ENCODE data around the gene SLC35E1.

SLC35E1 gene

DNA sequence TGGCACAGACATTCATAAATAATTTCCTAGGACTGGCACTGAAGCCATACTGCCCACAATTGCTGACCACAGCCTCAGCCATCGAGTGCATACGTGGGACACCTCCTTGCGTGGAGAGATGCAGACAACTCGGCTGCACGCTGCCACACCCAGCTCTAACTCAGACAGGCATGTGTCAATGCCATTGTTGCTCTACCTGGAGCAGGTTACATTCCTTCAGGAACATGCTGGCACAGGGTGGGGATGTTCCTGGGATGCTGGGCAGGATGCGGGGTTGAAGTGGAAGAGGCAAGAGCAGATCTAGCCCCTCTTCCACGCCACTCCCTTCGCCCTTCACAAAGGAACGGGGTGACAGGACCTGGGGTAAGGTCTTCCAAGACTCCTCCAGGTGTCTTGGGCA is 24.2 kb upstream of the SLC35E1 start:
- DNase-seq = no peak

DNA sequence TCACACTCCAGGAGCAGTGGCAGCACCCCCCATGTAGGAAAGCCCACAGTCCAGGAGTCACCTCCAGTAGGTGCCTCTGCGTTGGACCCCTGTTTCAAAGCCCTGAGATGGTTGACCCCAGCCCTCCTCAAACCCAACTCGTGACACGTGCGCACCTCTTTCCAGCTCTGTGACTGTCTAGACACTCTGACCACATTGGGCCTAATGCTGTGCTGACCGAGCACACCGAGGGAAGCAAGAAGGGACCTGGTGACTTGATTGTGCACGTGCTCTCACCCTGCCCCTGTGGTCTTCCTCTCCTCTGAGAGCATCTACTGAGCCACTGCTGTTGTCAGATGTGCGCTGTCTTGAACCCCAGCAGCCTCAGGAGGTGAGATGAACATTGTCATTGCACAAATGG is 22.9 kb upstream of the SLC35E1 start:
- DNase-seq = peak; percentile 15

DNA sequence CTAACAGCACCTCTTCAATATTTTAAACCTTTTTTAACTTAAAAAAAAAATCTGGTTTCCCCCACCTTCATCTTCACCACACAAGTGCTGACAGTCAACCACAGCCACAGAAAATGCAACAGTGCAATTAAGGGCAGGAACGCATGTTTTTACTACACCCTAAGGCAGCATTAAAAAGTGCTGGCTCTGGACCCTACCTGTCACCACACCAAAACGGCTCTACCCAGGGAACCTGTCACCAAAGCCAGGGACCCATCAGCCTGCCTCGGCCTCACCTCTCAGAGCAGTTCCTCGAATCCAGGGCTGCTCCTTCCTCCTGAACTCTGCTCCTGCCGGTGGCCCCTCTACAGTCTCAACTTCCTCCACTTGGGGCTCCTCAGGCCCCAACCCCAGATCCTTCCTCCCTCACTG is 22.5 kb upstream of the SLC35E1 start:
- DNase-seq = peak; percentile 27

DNA sequence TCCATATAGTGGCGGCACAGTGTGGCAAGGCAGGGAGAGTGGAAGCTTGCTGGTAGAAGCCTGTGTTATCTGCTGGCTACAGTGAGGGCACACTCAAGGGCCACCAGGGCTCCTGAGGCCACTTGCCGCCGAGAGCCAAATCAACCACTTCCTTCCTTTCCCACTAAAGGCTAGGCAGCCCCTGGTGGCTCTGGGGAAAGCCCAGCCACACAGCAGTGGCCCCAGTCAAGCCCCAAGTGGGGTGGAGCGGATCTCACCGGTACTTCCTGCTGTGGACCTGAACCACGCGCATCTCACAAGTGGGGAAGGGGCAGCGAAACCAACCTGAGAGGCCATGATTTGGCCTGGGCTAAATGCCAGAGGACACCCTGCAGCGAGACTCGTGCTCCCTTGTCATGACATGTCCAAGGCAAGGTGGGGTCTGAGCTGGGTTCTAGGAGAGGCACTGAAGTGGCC is 21.9 kb upstream of the SLC35E1 start:
- peak; percentile 65 for DNase-seq

DNA sequence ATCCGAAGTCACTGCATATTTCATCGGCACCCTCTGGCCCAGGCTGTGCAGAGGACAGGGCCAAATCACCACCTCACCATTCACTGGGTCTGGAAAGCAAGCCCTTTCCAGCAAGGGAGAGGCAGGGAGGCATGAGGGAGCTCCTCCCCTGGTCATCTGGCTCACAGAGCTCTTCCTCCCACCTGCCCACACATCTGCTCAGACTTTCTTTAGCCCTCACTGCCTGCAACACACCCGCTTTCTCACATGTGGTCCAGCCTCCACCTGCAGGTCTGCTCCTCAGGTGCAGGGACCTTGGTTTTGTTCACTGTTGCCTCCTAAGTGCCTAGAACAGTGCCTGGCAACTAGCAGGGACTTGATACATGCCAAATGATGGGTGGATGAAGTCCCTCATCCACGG is 21.0 kb upstream of the SLC35E1 start:
- DNase-seq = no peak

DNA sequence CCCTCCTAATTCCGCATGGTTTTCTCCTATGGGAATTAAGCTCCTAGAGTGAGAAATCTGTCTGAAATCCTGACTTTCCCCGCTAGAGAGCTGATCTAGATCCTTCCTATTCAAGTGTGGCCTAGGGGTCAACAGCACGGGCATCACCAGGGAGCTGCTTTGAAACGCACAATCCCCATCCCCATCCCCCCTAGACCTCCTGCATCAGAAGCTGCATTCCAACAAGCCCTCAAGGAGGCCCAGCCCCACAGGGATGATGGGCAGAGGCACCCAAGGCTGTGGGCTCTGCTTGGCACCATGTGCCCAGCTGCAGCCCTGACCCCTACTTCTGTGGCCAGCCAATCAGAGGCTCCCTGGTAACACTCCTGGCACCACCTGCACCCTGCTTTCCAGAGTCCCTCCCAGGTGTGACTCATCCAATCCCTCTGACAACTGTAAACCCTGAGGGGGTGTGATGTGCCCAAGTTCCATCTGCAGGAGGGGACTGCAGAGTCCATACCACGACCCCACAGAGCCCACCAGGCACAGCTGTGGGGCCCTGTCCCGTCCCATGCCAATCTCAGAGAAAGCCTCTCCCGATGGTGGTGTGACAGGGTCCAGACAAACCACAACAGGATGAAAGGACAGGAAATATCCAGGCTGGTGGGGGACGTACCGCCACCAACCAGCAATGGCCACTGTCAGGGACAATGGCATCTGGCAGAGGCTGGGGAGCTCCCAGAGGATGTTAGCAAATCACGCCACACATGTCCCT is 19.8 kb upstream of the SLC35E1 start:
- no peak for DNase-seq

DNA sequence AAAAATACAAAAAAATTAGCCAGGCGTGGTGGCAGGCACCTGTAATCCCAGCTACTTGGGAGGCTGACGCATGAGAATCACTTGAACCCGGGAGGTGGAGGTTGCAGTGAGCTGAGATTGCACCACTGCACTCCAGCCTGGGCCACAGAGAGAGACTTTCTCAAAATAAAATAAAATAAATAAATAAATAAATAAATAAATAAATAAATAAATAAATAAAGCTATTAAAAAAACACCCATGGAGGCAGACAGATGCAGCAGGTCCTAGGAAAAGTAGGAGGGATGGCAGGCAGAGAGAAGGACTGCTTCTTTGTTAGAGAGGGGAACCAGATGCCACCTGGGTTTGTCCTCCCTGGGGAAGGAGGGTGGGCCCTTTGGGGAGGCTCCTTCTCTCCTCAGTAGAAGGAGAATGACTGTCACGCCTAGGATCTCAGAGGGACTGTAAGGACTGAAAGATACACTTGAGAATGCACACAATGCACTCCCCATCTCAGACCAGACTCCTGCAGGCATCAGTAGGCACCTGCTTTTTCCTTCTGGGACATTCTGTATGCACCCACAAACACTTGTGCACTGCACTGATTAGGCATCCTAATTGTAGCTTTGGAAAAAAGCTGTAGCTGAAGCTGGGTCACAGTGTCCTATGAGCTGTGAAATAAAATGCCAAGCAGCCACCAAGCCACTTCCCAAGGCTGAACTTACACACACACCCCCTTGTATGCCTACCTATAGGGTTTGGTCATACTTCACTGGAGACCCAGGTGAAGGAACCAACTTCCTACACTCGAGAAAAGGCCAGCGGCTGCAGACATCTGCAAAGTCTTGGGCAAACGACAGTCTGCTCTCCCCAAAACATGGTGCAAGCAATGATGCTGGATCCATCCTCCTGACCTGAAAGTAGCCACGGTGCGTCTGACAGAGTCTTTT is 18.9 kb upstream of the SLC35E1 start:
- DNase-seq = no peak

DNA sequence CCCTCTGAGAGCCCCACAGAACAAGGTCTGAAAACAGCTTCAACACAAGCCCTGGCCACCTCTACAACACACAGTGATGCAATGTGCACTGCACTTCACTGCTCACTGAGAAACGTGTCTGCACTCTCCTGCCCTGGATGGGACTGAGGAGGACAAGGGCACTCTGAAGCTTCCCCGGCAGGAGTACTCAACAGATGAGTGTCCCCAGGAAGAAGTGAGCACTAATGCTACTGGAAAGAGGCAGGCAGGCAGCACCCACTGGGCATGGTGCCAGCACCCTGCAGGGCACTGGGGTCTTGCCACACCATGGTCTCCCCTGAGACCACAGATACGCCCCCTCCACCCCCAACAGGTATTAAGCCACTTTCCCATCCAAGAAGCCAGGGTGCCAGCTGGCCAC is 17.7 kb upstream of the SLC35E1 start:
- no peak for DNase-seq

DNA sequence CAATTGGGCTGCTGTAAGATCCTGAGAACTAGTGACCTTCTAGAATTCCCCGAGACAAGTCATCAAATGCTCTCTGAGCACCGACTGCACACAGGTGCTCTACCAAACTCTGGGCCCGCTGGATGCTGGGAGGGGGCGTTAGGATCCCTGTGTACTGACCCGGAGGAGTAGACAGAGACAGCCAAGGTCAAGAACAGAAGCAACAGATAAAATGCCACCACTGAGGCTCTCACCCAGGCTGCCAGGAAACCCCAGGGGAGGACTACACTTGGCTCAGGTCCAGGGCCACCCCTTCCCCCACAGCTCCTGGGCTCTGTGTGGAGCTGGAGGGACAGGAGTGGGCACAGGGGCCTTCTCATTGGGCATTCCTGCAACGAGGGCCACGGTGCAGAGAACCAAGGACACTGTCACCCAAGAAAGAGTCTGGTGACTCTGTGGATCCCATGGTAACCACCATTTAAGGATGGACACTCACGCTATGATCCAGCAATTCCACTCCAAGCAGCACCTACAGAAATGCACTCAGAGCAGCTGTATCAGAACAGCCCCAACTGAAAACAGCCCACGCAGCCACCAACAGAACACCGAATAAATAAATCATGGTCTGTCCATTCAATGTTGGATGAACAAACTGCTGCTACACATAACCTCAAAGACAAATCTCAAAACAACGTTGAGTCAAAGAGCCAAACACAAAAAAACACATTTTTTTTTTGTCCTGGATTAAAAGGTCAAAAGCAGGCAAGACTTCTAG is 16.8 kb upstream of the SLC35E1 start:
- DNase-seq = no peak

DNA sequence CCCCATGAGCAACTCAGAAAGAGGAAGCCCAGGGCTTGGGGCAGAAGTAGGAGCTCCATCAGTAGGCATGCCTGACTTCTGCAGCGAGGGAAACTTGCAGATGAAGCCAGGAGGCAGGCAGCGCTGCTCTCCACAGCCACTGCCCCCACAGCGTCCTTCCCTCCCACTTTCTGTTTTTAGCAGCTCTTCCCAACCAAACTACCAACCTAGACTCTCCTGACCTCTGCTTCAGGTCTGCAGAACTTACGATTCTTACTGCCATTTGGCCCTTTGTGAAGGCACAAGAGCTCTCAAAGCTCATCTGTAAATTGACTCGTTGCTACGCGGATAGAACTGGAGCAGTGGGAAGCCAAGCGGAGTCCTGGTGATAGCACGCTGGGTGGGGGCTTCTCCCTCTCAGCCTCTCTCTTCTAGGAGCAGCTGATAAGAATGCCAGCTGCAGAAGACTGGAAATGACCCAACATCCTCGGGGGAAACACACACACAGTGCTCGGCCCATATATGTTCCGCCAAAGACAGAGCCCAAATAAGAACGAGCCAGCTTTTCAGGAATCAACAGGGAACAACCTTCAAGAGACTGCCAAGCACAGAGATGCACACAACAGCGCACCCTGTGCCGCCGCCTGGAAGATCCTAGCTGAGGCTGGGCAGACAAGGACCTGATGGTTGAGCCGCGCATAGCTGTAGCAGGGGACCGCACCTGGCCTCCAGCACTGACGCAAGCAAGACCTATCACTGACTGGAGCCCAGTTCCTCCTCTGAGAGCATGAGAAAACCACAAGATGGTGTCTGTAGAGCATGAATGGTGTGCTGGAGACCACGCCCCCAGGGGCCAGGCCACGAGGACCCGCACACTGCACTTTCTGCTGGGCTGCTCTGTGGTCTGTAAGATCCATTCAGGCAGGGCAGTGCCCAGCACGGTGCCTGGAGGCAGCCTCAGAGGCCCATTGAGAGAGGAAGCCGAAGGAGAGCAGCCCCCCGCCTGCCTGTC is 15.9 kb upstream of the SLC35E1 start:
- peak; percentile 82 for DNase-seq

DNA sequence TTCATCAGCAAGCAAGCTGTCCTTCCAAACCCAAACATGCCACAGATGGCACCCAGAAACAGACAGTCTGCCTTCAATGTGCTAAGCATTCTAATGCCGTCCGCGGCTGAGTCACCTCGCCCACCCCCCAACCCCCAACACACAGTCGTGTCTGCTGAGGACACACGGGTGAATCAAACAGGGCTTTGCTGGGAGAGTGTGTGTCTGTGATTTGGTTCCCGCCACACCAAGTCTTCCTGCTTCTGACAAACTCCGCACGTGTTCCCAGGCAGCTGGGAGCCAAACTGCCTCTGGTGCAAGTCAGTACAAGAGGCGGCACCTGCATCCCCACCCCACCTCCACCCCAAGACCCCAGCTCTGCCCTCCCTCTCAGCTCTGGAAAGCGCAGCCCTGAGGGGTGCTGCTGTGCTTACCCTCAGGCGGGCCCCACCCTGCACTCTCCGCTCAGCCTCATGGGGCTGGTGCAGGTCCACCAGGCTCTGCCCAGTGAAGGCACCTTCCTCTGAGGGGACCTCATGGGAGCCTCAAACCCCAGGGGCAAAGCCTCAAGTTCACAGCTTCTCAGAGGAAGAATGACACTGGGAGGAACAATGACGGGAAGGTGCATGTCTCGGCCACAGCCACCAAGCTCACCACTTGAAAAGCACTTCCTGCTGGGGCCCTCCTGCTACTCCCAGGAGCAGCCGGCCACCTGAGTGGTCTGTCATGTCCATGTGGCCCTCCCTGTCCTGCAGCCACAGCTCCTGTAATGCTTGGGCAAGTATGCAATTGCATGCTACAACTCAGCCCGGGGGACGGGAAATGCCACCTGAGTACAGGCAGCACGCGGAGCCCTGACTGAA is 15.0 kb upstream of the SLC35E1 start:
- peak; percentile 69 for DNase-seq

DNA sequence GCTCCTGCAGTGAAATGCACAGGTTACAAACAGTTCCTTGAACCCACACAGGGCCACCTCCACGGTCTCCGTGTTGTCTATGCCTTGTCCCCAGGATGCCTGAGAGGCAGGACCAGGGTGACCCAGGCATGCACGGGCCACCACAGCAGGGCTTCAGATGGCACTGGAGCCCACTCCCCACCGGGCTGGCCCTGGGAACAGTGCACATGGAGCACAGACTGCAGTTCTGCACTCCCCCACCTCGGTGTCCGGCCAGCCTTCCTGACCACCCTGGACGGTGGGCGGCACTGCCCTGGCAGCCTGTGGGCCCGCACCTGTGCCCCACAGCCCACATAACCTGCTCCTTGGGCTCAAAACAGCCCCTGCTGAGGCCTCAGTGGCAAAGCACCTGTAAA is 14.3 kb upstream of the SLC35E1 start:
- DNase-seq = no peak

DNA sequence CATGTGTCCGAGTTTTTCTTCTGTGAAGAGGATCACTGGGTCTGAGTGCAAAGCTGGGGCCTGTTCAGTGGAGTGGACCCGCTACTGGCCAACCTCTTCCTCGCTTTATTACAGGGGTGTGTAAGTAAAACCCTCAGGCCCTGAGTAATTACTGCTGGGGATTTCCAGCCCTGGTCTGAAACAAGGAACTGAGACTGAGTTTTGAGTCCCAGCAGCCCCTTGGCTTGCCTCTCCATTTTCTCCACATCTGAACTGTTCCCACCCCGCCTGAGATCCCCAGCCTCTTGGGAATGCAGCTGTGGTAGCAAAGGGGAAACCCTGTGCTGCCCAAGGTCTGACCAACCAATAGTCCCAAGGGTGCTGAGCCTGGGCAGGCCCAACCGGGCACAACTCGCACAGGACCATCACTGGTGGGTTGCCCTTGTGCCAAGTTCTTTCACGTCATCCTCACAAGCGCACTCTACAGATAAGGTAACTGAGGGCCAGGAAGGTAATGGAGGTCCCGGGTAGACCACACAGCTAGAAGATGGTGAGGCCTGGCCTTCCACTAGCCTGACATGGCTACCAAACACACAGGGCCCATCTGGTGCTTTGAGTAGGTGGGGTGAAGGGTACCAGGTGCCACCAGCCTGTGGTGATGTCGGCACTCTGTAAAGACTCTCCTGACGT is 13.7 kb upstream of the SLC35E1 start:
- peak; percentile 72 for DNase-seq

DNA sequence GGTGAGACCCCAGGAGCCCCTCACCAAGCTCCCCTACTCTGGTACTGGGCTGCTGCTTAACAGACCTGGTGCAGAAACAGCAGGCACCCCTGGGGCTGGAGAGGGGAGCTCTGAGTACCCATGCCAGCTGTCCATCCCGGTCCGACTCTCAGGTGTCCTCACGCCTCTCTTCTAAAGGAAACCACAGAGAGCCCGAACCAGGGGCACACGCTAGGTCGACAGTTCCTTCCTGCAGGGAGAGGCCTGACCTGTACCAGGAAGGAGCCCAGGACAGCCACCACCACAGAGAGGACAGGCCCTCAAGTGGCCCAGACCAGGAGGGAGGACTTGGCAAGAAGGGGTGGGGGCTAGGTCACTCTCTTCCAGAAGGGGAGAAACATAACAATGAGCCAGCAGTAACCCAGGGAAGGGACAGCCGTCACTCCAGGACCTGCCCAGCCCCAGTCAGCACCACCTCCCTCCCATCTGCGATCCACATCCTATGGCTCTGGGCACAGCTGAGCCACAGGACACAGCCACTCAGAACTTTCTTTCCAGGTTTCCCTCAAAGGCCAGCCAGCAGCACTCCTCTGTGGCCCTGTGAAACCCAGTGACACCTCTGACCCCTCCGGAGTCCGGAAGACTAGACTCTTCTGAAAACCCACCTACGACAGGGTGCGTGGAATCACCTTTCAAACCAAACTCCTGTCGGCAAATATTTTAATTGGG is 13.0 kb upstream of the SLC35E1 start:
- DNase-seq = no peak

DNA sequence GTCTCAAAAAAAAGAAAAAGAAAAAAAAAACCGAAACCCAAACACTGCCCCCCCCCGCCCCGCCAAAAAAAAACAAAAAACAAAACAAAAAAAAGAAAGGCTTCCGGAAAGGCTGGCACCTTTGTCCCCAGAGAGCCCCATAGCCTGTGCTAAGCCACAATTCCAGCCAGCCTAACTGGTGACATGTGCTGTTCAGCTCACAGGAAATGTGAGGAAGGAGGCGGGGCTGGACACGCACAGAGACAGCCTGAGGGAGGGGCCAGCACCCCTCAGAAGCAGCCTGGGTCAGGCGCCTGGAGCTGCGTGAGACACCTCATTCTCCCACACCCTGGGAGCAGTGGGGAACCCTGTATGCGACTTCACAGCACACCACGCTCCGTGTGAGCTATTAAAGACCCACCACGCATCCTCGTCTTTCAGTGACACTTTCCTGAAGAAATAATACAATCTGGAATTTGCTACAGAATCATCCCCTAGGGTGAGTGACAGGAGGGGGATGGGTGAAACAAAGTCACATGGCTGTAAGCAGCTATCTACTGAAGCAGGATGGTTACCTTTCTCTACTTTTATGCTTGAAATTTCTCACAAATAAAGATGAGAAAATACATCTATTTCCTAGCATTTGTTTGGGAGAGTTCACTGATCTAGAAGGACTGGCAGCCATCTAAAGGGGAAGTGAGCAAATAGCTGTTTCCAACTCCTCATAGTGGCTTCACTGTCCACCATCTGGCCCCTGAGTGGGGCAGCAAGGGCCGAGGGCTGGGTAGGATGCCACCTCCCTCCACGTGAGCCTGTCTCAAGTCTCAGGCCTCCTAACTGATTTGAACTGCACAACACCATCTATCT is 12.3 kb upstream of the SLC35E1 start:
- DNase-seq = peak; percentile 96

DNA sequence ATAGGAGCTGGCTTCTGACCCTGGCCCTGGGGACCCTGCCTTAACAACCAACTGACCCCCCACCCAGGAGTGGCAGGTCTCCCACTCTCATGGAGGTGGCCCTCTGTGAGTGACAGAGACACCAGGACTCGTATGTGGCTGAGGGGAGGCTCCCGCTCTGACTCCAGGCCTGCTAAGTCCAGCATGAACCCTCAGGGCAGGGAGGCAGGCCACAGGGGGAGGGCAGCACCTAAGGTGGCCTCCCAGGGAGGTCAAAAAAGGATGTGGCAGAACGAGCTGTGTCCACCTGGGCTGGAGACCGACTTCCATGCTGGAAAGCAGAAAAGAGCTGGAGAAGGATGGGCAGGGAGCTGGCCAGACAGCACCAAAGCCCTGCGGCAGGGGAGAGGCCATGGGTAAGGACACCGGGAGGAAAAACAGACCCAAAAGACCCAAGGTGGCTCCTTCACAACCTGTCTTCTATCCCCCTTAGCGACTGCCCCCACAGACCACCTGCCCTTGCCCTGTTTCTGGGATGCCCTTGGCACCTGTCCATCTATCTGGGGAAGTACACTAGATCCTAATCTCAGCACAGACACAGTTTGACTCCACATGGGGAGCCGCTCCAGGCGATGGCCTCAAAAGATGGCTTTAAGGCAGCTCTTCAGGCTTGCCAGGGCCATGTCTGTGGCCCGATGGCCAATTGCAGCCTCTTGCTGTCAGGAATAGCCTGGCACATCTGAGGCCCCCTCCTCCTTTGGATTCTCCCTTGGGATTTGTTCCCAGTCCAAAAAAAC is 10.5 kb upstream of the SLC35E1 start:
- DNase-seq = no peak

DNA sequence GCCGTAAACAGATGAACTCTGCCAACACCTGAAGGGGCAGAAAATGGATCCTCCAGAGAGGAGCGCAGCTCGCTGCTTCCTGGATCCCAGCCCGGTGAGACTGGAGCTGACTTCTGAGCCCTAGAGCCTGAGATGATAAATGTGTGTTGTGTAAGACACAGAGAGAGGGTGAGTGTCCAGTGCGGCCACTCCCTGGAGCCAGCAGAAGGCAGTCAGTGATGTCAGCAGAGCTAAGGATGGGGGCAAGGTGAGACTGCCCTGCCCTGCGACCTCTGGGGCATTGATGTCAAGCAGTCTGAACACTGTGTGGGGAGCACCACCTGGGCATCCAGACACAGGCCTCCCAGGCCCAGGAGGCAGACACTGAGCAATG is 9.7 kb upstream of the SLC35E1 start:
- DNase-seq = no peak
